H1 (cell line): Measurements from ENCODE around the gene PSAP. TPM values are rescaled to one million over a fixed set of nuclear protein-coding genes. Genes with fewer than 3 reads are reported as not detected.
A peak's percentile ranks its signal among the peaks of the same experiment; 100 is the strongest.
"Not testable (repeated sequence)": the region's sequence is repeated elsewhere in the genome, so short reads cannot be mapped to it uniquely, and the experiment has no call there.

Experiments
- CTCF ChIA-PET: fragments of 300-600 bp; sonication (Branson Sonifier 250); formaldehyde crosslinking; loops from one replicate; lab custom pipeline; 2021; ENCODE audit not compliant: partially characterized antibody; lab: Charles Lee
- POLR2A ChIA-PET: fragments of 300-600 bp; sonication (Branson Sonifier 250); formaldehyde crosslinking; loops from one replicate; lab custom pipeline; 2021; ENCODE audit warnings: inconsistent platforms; ENCODE audit not compliant: partially characterized antibody; lab: Charles Lee
- DNase-seq, 2 experiments: peaks; one replicate each; pipeline versions ENCODE4 v3.0.0 to v3.0.0-alpha.2; 2010 to 2022; ENCODE audit warnings: low spot score in 2 of 2, low read depth in 1 of 2, mixed read lengths in 1 of 2
- FAIRE-seq: peaks from 2 replicates; lab custom pipeline; 2011; peaks lifted over from hg19 to GRCh38; lab: Jason Lieb, UNC
- H2AFZ ChIP-seq: 2 replicates; pipeline ENCODE4 v1.8.1; 2012; ENCODE audit warnings: low read length, inconsistent platforms
- H2AK5ac ChIP-seq: 2 replicates; pipeline ENCODE4 v1.6.1; 2013; ENCODE audit warnings: low read depth, low read length
- H2BK120ac ChIP-seq: replicated peaks from 2 replicates; pipeline ENCODE3; 2013; ENCODE audit warnings: low read depth, low read length, inconsistent platforms
- H2BK12ac ChIP-seq: 2 replicates; pipeline ENCODE4 v1.6.1; 2013; ENCODE audit warnings: low read depth, low read length
- H2BK15ac ChIP-seq: 2 replicates; pipeline ENCODE4 v1.6.1; 2013; ENCODE audit warnings: low read length
- H2BK20ac ChIP-seq: 2 replicates; pipeline ENCODE4 v1.6.1; 2013; ENCODE audit warnings: low read length
- H2BK5ac ChIP-seq: 2 replicates; pipeline ENCODE4 v1.6.1; 2013; ENCODE audit warnings: low read depth, low read length
- H3K14ac ChIP-seq: 2 replicates; pipeline ENCODE4 v1.6.1; 2013; ENCODE audit warnings: inconsistent platforms; ENCODE audit not compliant: insufficient read length
- H3K18ac ChIP-seq: 2 replicates; pipeline ENCODE4 v1.6.1; 2013; ENCODE audit warnings: low read length; ENCODE audit errors: extremely low read depth
- H3K23ac ChIP-seq: 2 replicates; pipeline ENCODE4 v1.6.1; 2013; ENCODE audit warnings: inconsistent platforms; ENCODE audit not compliant: insufficient read length
- H3K23me2 ChIP-seq: 2 replicates; pipeline ENCODE4 v1.6.1; 2013; ENCODE audit warnings: low read depth, low read length
- H3K27ac ChIP-seq: 2 replicates; pipeline ENCODE4 v1.6.1; 2011; ENCODE audit warnings: low read depth, low read length, inconsistent platforms
- H3K27me3 ChIP-seq, 4 experiments: replicated peaks in 1 of 4; 1 replicate in 1 of 4; 2 replicates in 3 of 4; pipeline versions ENCODE4 v1.6.1 to v1.8.1; 2011 to 2013; ENCODE audit warnings: low read length in 3 of 4, mild to moderate bottlenecking in 3 of 4, inconsistent platforms in 2 of 4, mixed read lengths in 2 of 4, moderate library complexity in 1 of 4; ENCODE audit not compliant: control insufficient read depth in 3 of 4, insufficient read depth in 3 of 4; ENCODE audit errors: extremely low read depth in 1 of 4
- H3K36me3 ChIP-seq, 4 experiments: 2 replicates each; pipeline versions ENCODE4 v1.6.1 to v1.8.1; 2011 to 2013; ENCODE audit warnings: mild to moderate bottlenecking in 4 of 4, low read length in 3 of 4, moderate library complexity in 2 of 4, control low read depth in 1 of 4, inconsistent platforms in 1 of 4; ENCODE audit not compliant: insufficient read depth in 4 of 4, control insufficient read depth in 2 of 4
- H3K4ac ChIP-seq: replicated peaks from 2 replicates; pipeline ENCODE3; 2013; ENCODE audit warnings: low read length, low read depth, mixed read lengths, inconsistent platforms; ENCODE audit not compliant: insufficient read length
- H3K4me1 ChIP-seq, 4 experiments: replicated peaks in 1 of 4; 1 replicate in 1 of 4; 2 replicates in 3 of 4; pipeline versions ENCODE4 v1.6.1 to v1.8.1; 2011 to 2013; ENCODE audit warnings: low read length in 3 of 4, inconsistent platforms in 2 of 4, mixed read lengths in 1 of 4; ENCODE audit not compliant: insufficient read depth in 4 of 4, control insufficient read depth in 3 of 4
- H3K4me2 ChIP-seq, 2 experiments: 2 replicates each; pipeline versions ENCODE4 v1.6.1 to v1.8.1; 2011 to 2013; ENCODE audit warnings: low read depth in 2 of 2, low read length in 2 of 2, control low read depth in 1 of 2, inconsistent platforms in 1 of 2, mild to moderate bottlenecking in 1 of 2; ENCODE audit not compliant: insufficient read depth in 1 of 2
- H3K4me3 ChIP-seq, 4 experiments: fragments of 200-600, 300-600 bp in 1 of 4; sonication (generic), shearing (Covaris generic), sonication (Bioruptor Twin) in 1 of 4; 2 replicates each; pipeline versions ENCODE4 v1.5.1 to v1.8.1; 2011 to 2016; ENCODE audit warnings: low read length in 4 of 4, low read depth in 3 of 4, control low read depth in 2 of 4, inconsistent platforms in 2 of 4, mild to moderate bottlenecking in 2 of 4, mixed read lengths in 1 of 4, moderate library complexity in 1 of 4; ENCODE audit not compliant: insufficient read depth in 2 of 4; ENCODE audit errors: extremely low read depth in 1 of 4
- H3K56ac ChIP-seq: replicated peaks from 2 replicates; pipeline ENCODE3; 2013; ENCODE audit warnings: low read depth, mild to moderate bottlenecking, mixed read lengths, low read length, inconsistent platforms; ENCODE audit not compliant: insufficient read length
- H3K79me1 ChIP-seq: 2 replicates; pipeline ENCODE4 v1.6.1; 2013; ENCODE audit warnings: low read depth, low read length, control low read depth
- H3K79me2 ChIP-seq, 2 experiments: 2 replicates each; pipeline versions ENCODE4 v1.6.1 to v1.8.1; 2012 to 2013; ENCODE audit warnings: low read length in 2 of 2, mild to moderate bottlenecking in 2 of 2, inconsistent platforms in 1 of 2; ENCODE audit not compliant: insufficient read depth in 2 of 2, control insufficient read depth in 1 of 2
- H3K9ac ChIP-seq, 4 experiments: replicated peaks in 1 of 4; 1 replicate in 1 of 4; 2 replicates in 3 of 4; pipeline versions ENCODE4 v1.6.1 to v1.8.1; 2011 to 2013; ENCODE audit warnings: low read depth in 3 of 4, low read length in 3 of 4, control low read depth in 2 of 4, mild to moderate bottlenecking in 2 of 4, moderate library complexity in 2 of 4, inconsistent platforms in 1 of 4; ENCODE audit errors: extremely low read depth in 1 of 4
- H3K9me3 ChIP-seq, 2 experiments: 2 replicates each; pipeline versions ENCODE4 v1.6.1 to v1.8.1; 2012 to 2013; ENCODE audit warnings: mild to moderate bottlenecking in 2 of 2, moderate library complexity in 2 of 2, control low read depth in 1 of 2, inconsistent platforms in 1 of 2, low read depth in 1 of 2, low read length in 1 of 2, mixed read lengths in 1 of 2; ENCODE audit not compliant: insufficient read depth in 2 of 2
- H4K20me1 ChIP-seq, 2 experiments: replicated peaks in 1 of 2; 2 replicates each; pipeline versions ENCODE3 to v1.8.1; 2011 to 2013; ENCODE audit warnings: inconsistent platforms in 2 of 2, low read length in 2 of 2, mild to moderate bottlenecking in 1 of 2; ENCODE audit not compliant: insufficient read depth in 2 of 2, control insufficient read depth in 1 of 2
- H4K5ac ChIP-seq: 2 replicates; pipeline ENCODE4 v1.6.1; 2013; ENCODE audit warnings: low read length, low read depth, mixed read lengths, inconsistent platforms; ENCODE audit not compliant: insufficient read length
- H4K8ac ChIP-seq: 2 replicates; pipeline ENCODE4 v1.8.0; 2013; ENCODE audit warnings: mild to moderate bottlenecking, moderate library complexity, low read length, inconsistent platforms; ENCODE audit not compliant: insufficient read depth; ENCODE audit errors: extremely low read depth
- H4K91ac ChIP-seq: replicated peaks from 2 replicates; pipeline ENCODE3; 2013; ENCODE audit warnings: low read length, mixed read lengths, inconsistent platforms; ENCODE audit not compliant: insufficient read length
- WGBS, 2 experiments: shearing (Covaris generic) in 1 of 2; methylation state at CpG; one replicate each; pipeline versions ENCODE4 v1.1.6 to v1.1.7; 2013 to 2015; ENCODE audit warnings: low lambda C conversion rate in 2 of 2, mixed read lengths in 2 of 2, inconsistent platforms in 1 of 2, low coverage in 1 of 2, missing lambda C conversion rate in 1 of 2; ENCODE audit not compliant: insufficient replicate concordance in 2 of 2, insufficient coverage in 1 of 2, insufficient read length in 1 of 2; ENCODE audit errors: extremely low coverage in 1 of 2, missing lambda C conversion rate in 1 of 2; 5-methylcytosine and 5-hydroxymethylcytosine counted together
- polyA plus RNA-seq, 7 experiments: library from polyadenylated mRNA; depleted of rRNA in 3 of 7; stranded (reverse) in 5 of 7; unstranded in 2 of 7; fragments of >200 nt in 5 of 7; fragments of 200-250 nt in 2 of 7; gene quantifications; 1 replicate in 5 of 7; 2 replicates in 1 of 7; 4 replicates in 1 of 7; pipeline versions ENCODE4 v1.2.1 to v1.2.3, GENCODE V29; 2011 to 2013; ENCODE audit warnings: missing spikeins in 2 of 7, mixed read lengths in 2 of 7
- total RNA-seq: library from RNA; stranded (reverse); fragmentation: NEBNext Ultra II Directional; extraction: Animal tissue kit (Norgen Biotek cat#: 25700); gene quantifications from 2 replicates; pipeline ENCODE4 v1.2.1, GENCODE V29; 2021

The PSAP gene
- total and polyA plus RNA-seq, 2 of the 8 experiments (the other 6 are each of a cell fraction or from before 2014, with no cell fraction given): 386 to 504 TPM

- H3K79me1 ChIP-seq, H2BK120ac ChIP-seq, H3K4ac ChIP-seq, H3K4me1 ChIP-seq, H3K14ac ChIP-seq, H3K27ac ChIP-seq, DNase-seq, H3K36me3 ChIP-seq, H3K56ac ChIP-seq, H2AFZ ChIP-seq, H2BK15ac ChIP-seq, H3K9ac ChIP-seq, H3K27me3 ChIP-seq, H3K9me3 ChIP-seq, H2BK20ac ChIP-seq, FAIRE-seq, H3K23ac ChIP-seq, H3K23me2 ChIP-seq: not testable (repeated sequence)
- Histone ChIP-seq H4K20me1 (peaks cover 2 to 13% of the 10 kb centered on the region in 2 experiments), H4K91ac (peak overlapping the region; percentile 84), H3K18ac (peak overlapping the region; percentile 48), H3K4me3 (peak overlapping the region; percentile 78 to 96 (median 90); a peak in 6 of 8 replicates), H2BK5ac (0 out of 2 replicates have a peak overlapping the region, but pooled peaks have one; percentile 30), H3K79me2 (peaks cover 27 to 40% of the 10 kb centered on the region in 2 experiments), H4K8ac (peak overlapping the region; percentile 37; the same call in 1 of the 2 replicates), H2AK5ac (0 out of 2 replicates have a peak overlapping the region, but pooled peaks have one; percentile 72), H4K5ac (peak overlapping the region; percentile 89), H2BK12ac (peak overlapping the region; percentile 75; the same call in 1 of the 2 replicates), H3K4me2 (peak overlapping the region; percentile 64 to 82)
- CTCF ChIA-PET: interaction anchor here (0.7 to 3.1 kb wide), 5 partner anchors 9 to 45 kb away, joined by 3 to 7 read pairs (median 4); no protein-coding TSS in a partner anchor
- 57% methylated on average over 20 of the region's 20 CpGs; no CpG with 5 or more reads in 1 of the 2 experiments for WGBS, 2 experiments
- POLR2A ChIA-PET: interaction anchor here (0.5 to 2.5 kb wide), 10 partner anchors 9 to 448 kb away, joined by 3 to 20 read pairs (median 5); partner anchors contain the start of gene VSIR
These were observed 529 bp upstream of the PSAP start for GRCh38 chr10:71851465-71852095.
